H9 (cell line): ENCODE measurements around the gene GABRB3. TPM values are rescaled to one million over a fixed set of nuclear protein-coding genes. Genes with fewer than 3 reads are reported as not detected.

Experiments used
- DNase-seq: peaks from one replicate; pipeline ENCODE4 v3.0.0-alpha.2; 2017
- H2AFZ ChIP-seq: one replicate; pipeline ENCODE4 v1.6.1; 2013; ENCODE audit warnings: mild to moderate bottlenecking, low read length, control low read depth, moderate library complexity
- H2AK5ac ChIP-seq: 2 replicates; pipeline ENCODE4 v1.6.1; 2013; ENCODE audit warnings: low read length, control low read depth, mixed read lengths; ENCODE audit not compliant: insufficient read length
- H2BK120ac ChIP-seq: one replicate; pipeline ENCODE4 v1.6.1; 2013; ENCODE audit warnings: low read depth, mild to moderate bottlenecking, low read length, control low read depth, inconsistent platforms; ENCODE audit not compliant: poor library complexity, severe bottlenecking
- H2BK12ac ChIP-seq: 2 replicates; pipeline ENCODE4 v1.6.1; 2013; ENCODE audit warnings: low read length, control low read depth, mixed read lengths, low read depth; ENCODE audit not compliant: insufficient read length
- H2BK15ac ChIP-seq: 2 replicates; pipeline ENCODE4 v1.6.1; 2013; ENCODE audit warnings: low read depth, low read length, control low read depth
- H2BK20ac ChIP-seq: one replicate; pipeline ENCODE4 v1.6.1; 2013; ENCODE audit warnings: low read depth, mild to moderate bottlenecking, low read length, control low read depth, inconsistent platforms; ENCODE audit not compliant: poor library complexity, severe bottlenecking
- H2BK5ac ChIP-seq: 2 replicates; pipeline ENCODE4 v1.6.1; 2013; ENCODE audit warnings: low read length, control low read depth, mixed read lengths; ENCODE audit not compliant: insufficient read length
- H3K14ac ChIP-seq: 2 replicates; pipeline ENCODE4 v1.6.1; 2013; ENCODE audit warnings: low read length, control low read depth; ENCODE audit not compliant: insufficient read depth
- H3K18ac ChIP-seq: 2 replicates; pipeline ENCODE4 v1.6.1; 2013; ENCODE audit warnings: low read depth, mild to moderate bottlenecking, mixed read lengths, low read length, control low read depth; ENCODE audit not compliant: insufficient read length
- H3K23ac ChIP-seq: 2 replicates; pipeline ENCODE4 v1.6.1; 2013; ENCODE audit warnings: low read length, control low read depth, mixed read lengths, low read depth; ENCODE audit not compliant: insufficient read length
- H3K23me2 ChIP-seq: 2 replicates; pipeline ENCODE4 v1.6.1; 2013; ENCODE audit warnings: low read depth, mild to moderate bottlenecking, mixed read lengths, low read length, control low read depth; ENCODE audit not compliant: insufficient read length, poor library complexity, severe bottlenecking
- H3K27ac ChIP-seq: 2 replicates; pipeline ENCODE4 v1.5.1; 2013; ENCODE audit warnings: low read length, control low read depth, mixed read lengths, low read depth; ENCODE audit not compliant: insufficient read length
- H3K27me3 ChIP-seq: 2 replicates; pipeline ENCODE4 v1.6.1; 2013; ENCODE audit warnings: low read length, control low read depth, inconsistent platforms; ENCODE audit not compliant: insufficient read depth
- H3K4ac ChIP-seq: 2 replicates; pipeline ENCODE4 v1.6.1; 2013; ENCODE audit warnings: low read depth, mild to moderate bottlenecking, control low read depth, inconsistent platforms, low read length, moderate library complexity
- H3K4me1 ChIP-seq: 2 replicates; pipeline ENCODE4 v1.6.1; 2013; ENCODE audit warnings: low read length, control low read depth, inconsistent platforms; ENCODE audit not compliant: insufficient read depth
- H3K4me2 ChIP-seq: 2 replicates; pipeline ENCODE4 v1.6.1; 2013; ENCODE audit warnings: low read length, control low read depth, mixed read lengths; ENCODE audit not compliant: insufficient read length, insufficient read depth
- H3K56ac ChIP-seq: 2 replicates; pipeline ENCODE4 v1.6.1; 2013; ENCODE audit warnings: low read depth, mild to moderate bottlenecking, mixed read lengths, low read length, control low read depth; ENCODE audit not compliant: insufficient read length
- H3K79me1 ChIP-seq: 2 replicates; pipeline ENCODE4 v1.6.1; 2013; ENCODE audit warnings: low read depth, mild to moderate bottlenecking, moderate library complexity, low read length, control low read depth, inconsistent platforms; ENCODE audit not compliant: insufficient read depth, poor library complexity, severe bottlenecking
- H3K79me2 ChIP-seq: 2 replicates; pipeline ENCODE4 v1.6.1; 2013; ENCODE audit warnings: low read length, control low read depth, inconsistent platforms; ENCODE audit not compliant: insufficient read depth
- H3K9ac ChIP-seq: 2 replicates; pipeline ENCODE4 v1.6.1; 2013; ENCODE audit warnings: low read length, control low read depth, mixed read lengths; ENCODE audit not compliant: insufficient read length; ENCODE audit errors: extremely low read depth
- H3K9me3 ChIP-seq: one replicate; pipeline ENCODE4 v1.6.1; 2013; ENCODE audit warnings: low read depth, low read length, inconsistent platforms; ENCODE audit not compliant: control insufficient read depth
- H3T11ph ChIP-seq: one replicate; pipeline ENCODE4 v1.6.1; 2013; ENCODE audit warnings: mild to moderate bottlenecking, low read length, control low read depth, inconsistent platforms
- H4K20me1 ChIP-seq: one replicate; pipeline ENCODE4 v1.6.1; 2013; ENCODE audit not compliant: control insufficient read depth, insufficient read length, insufficient read depth
- H4K5ac ChIP-seq: 2 replicates; pipeline ENCODE4 v1.6.1; 2013; ENCODE audit warnings: low read depth, mild to moderate bottlenecking, mixed read lengths, low read length, control low read depth; ENCODE audit not compliant: insufficient read length
- H4K8ac ChIP-seq: replicated peaks from 2 replicates; pipeline ENCODE4 v1.6.1; 2013; ENCODE audit warnings: low read length, control low read depth, mixed read lengths, low read depth; ENCODE audit not compliant: insufficient read length
- H4K91ac ChIP-seq: 2 replicates; pipeline ENCODE4 v1.6.1; 2013; ENCODE audit warnings: low read depth, mild to moderate bottlenecking, moderate library complexity, mixed read lengths, low read length, control low read depth; ENCODE audit not compliant: insufficient read length
- H3K27ac Mint-ChIP-seq, 3 experiments: 2 replicates in 2 of 3; 3 replicates in 1 of 3; pipeline ENCODE4 v1.8.0; 2020 to 2021; ENCODE audit warnings: mixed read lengths in 3 of 3, mild to moderate bottlenecking in 1 of 3, moderate library complexity in 1 of 3
- H3K27me3 Mint-ChIP-seq: 2 replicates; pipeline ENCODE4 v1.8.0; 2021; ENCODE audit warnings: low read depth, mild to moderate bottlenecking, moderate library complexity, mixed read lengths
- H3K36me3 Mint-ChIP-seq, 3 experiments: 2 replicates in 2 of 3; 3 replicates in 1 of 3; pipeline ENCODE4 v1.8.0; 2020 to 2021; ENCODE audit warnings: low read depth in 3 of 3, mixed read lengths in 3 of 3; ENCODE audit not compliant: insufficient read depth in 1 of 3
- H3K4me1 Mint-ChIP-seq, 2 experiments: 2 replicates each; pipeline ENCODE4 v1.8.0; 2020; ENCODE audit warnings: mixed read lengths in 2 of 2
- H3K4me3 Mint-ChIP-seq, 2 experiments: 2 replicates in 1 of 2; 3 replicates in 1 of 2; pipeline ENCODE4 v1.8.0; 2020 to 2021; ENCODE audit warnings: mild to moderate bottlenecking in 2 of 2, mixed read lengths in 2 of 2, moderate library complexity in 1 of 2
- H3K9me3 Mint-ChIP-seq, 2 experiments: 2 replicates in 1 of 2; 3 replicates in 1 of 2; pipeline ENCODE4 v1.8.0; 2020; ENCODE audit warnings: mild to moderate bottlenecking in 2 of 2, mixed read lengths in 2 of 2, moderate library complexity in 1 of 2
- WGBS: extraction: QIAGEN DNeasy Blood & Tissue Kit; methylation state at CpG from one replicate; pipeline ENCODE4 v1.1.7; 2013; ENCODE audit warnings: missing lambda C conversion rate, low lambda C conversion rate, mixed read lengths; ENCODE audit not compliant: insufficient read length; ENCODE audit errors: extremely low coverage; 5-methylcytosine and 5-hydroxymethylcytosine counted together
- total RNA-seq: library from RNA; stranded (reverse); gene quantifications from 2 replicates; pipeline ENCODE4 v1.2.1, GENCODE V29; 2021
- TF ChIP-seq, protein P1 (sequence below): fragments of 200-600 bp; sonication (generic); conservative IDR thresholded peaks from 3 replicates; pipeline ENCODE4 v1.8.0; 2021; ENCODE audit warnings: antibody characterized with exemption, mild to moderate bottlenecking

GABRB3 gene
- total RNA-seq, 1 experiment from 2014 or later = 98.2 TPM

DNA sequence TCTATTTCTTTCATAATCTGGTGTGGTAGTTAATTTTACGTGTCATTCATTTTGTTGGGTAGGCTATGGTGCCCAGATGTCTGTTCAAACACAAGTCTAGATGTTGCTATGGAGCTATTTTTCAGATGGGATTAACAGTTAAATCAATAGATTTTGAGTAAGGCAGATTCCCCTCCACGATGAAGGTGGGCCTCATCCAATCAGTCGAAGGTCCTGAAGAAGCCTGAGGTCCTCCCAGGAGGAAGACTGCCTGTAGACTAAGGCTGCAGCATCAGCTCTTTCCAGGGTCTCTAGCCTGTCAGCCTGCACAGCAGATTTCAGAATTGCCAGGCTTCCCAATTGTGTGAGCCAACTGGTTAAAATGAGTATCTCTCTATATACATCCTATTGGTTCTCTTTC lies 92.9 kb downstream of the GABRB3 start:
- H3K27ac Mint-ChIP-seq = no peak overlapping the region; a peak in 1 of 7 replicates
- DNase-seq = no peak
- no peak overlapping the region for H2AFZ ChIP-seq
- H3K4me1 Mint-ChIP-seq = peaks cover 43 to 51% of the 10 kb centered on the region in 2 experiments
- no peaks in the 10 kb centered on the region for H4K20me1 ChIP-seq
- H3K9ac ChIP-seq = no peak overlapping the region
- H3K27me3 Mint-ChIP-seq = no peaks in the 10 kb centered on the region; the same call in 1 of the 2 replicates
- no peak overlapping the region for H3K4me3 Mint-ChIP-seq
- no peak overlapping the region for H3K4ac ChIP-seq
- no peak overlapping the region for H2BK120ac ChIP-seq
- H3K18ac ChIP-seq = no peak overlapping the region
- H3K4me1 ChIP-seq = peaks cover 14% of the 10 kb centered on the region; the same call in 1 of the 2 replicates
- no peaks in the 10 kb centered on the region for H3K27me3 ChIP-seq
- no peaks in the 10 kb centered on the region; a peak in 1 of 5 replicates for H3K9me3 Mint-ChIP-seq
- H3K56ac ChIP-seq = no peak overlapping the region
- H3K4me2 ChIP-seq = no peak overlapping the region
- peaks cover 6% of the 10 kb centered on the region; the same call in 1 of the 2 replicates for H3K79me2 ChIP-seq
- H4K91ac ChIP-seq = no peak overlapping the region
- no peak overlapping the region for H3T11ph ChIP-seq
- no peak overlapping the region for H2BK5ac ChIP-seq
- H2BK20ac ChIP-seq = no peak overlapping the region
- no peak overlapping the region for H2BK12ac ChIP-seq
- H4K8ac ChIP-seq = no peak overlapping the region
- H3K9me3 ChIP-seq = no peaks in the 10 kb centered on the region
- no peak overlapping the region for H2AK5ac ChIP-seq
- H3K23ac ChIP-seq = no peak overlapping the region
- WGBS = no CpG with 5 or more reads among the region's 3 CpGs
- no peak overlapping the region for H3K27ac ChIP-seq
- TF ChIP-seq, protein P1, sequence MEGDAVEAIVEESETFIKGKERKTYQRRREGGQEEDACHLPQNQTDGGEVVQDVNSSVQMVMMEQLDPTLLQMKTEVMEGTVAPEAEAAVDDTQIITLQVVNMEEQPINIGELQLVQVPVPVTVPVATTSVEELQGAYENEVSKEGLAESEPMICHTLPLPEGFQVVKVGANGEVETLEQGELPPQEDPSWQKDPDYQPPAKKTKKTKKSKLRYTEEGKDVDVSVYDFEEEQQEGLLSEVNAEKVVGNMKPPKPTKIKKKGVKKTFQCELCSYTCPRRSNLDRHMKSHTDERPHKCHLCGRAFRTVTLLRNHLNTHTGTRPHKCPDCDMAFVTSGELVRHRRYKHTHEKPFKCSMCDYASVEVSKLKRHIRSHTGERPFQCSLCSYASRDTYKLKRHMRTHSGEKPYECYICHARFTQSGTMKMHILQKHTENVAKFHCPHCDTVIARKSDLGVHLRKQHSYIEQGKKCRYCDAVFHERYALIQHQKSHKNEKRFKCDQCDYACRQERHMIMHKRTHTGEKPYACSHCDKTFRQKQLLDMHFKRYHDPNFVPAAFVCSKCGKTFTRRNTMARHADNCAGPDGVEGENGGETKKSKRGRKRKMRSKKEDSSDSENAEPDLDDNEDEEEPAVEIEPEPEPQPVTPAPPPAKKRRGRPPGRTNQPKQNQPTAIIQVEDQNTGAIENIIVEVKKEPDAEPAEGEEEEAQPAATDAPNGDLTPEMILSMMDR = no peak
- H3K79me1 ChIP-seq = peaks cover 3% of the 10 kb centered on the region
- no peak overlapping the region for H3K14ac ChIP-seq
- H3K23me2 ChIP-seq = no peaks in the 10 kb centered on the region
- no peak overlapping the region for H2BK15ac ChIP-seq
- peaks cover 0 to 3% (median 0%) of the 10 kb centered on the region in 3 experiments; a peak in 5 of 7 replicates for H3K36me3 Mint-ChIP-seq
- H4K5ac ChIP-seq = no peak overlapping the region
